ENCODE results near the gene PRDM16.

PRDM16 gene

GRCh38 chr1:3290438-3290837, 221.4 kb downstream of the PRDM16 start:
- TF ChIP-seq POU6F1 (CRISPR knock-in tag; IDR thresholded peaks at IDR 0.05; ENCODE audit: borderline replicate concordance, low read depth) (no peak), TCF4 (CRISPR knock-in tag; IDR thresholded peaks at IDR 0.05; ENCODE audit: borderline replicate concordance) (no peak), ESRRG (CRISPR knock-in tag; IDR thresholded peaks at IDR 0.05) (no peak), ARNTL (CRISPR knock-in tag; IDR thresholded peaks at IDR 0.05; ENCODE audit: borderline replicate concordance, low read depth) (no peak), CREB5 (CRISPR knock-in tag; IDR thresholded peaks at IDR 0.05; ENCODE audit: low read depth) (no peak), GLIS3 (CRISPR knock-in tag; IDR thresholded peaks at IDR 0.05) (no peak), ZNF70 (CRISPR knock-in tag; IDR thresholded peaks at IDR 0.05) (no peak), SNAI2 (CRISPR knock-in tag; IDR thresholded peaks at IDR 0.05) (no peak), ZFP3 (CRISPR knock-in tag; IDR thresholded peaks at IDR 0.05) (no peak), CSDC2 (CRISPR knock-in tag; IDR thresholded peaks at IDR 0.05) (no peak), CSRNP3 (CRISPR knock-in tag; IDR thresholded peaks at IDR 0.05) (no peak), ZFP30 (CRISPR knock-in tag; IDR thresholded peaks at IDR 0.05) (no peak), TSHZ2 (CRISPR knock-in tag; IDR thresholded peaks at IDR 0.05) (no peak)
- no peak for ATAC-seq

DNA sequence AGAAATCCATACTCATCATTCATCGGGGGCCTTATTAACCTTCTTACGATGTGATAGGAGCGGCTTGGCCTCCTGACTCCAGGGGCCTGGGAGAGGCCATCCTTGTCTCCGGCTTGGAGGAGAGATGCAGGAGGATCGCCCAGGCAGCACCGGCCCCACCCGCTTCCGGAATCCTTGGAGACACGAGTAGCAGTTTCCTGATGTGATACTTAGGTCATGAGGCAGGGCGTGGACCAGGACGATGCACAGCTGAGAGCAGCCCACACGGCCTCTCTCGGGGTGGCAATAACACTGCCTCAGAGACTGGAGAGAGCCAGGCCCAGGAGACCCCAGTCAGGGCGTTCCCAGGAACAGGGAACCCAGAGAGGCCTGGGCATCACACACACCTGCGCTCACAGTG, 221.9 kb downstream of the PRDM16 start:
- TF ChIP-seq SNAI2 (CRISPR knock-in tag; IDR thresholded peaks at IDR 0.05) (no peak), ZNF565 (CRISPR knock-in tag; conservative IDR thresholded peaks at IDR 0.05; ENCODE audit: low read depth) (no peak), POU6F1 (CRISPR knock-in tag; IDR thresholded peaks at IDR 0.05; ENCODE audit: borderline replicate concordance, low read depth) (no peak), ZNF70 (CRISPR knock-in tag; IDR thresholded peaks at IDR 0.05) (no peak), CSRNP3 (CRISPR knock-in tag; IDR thresholded peaks at IDR 0.05) (no peak)
- no peak for ATAC-seq

DNA sequence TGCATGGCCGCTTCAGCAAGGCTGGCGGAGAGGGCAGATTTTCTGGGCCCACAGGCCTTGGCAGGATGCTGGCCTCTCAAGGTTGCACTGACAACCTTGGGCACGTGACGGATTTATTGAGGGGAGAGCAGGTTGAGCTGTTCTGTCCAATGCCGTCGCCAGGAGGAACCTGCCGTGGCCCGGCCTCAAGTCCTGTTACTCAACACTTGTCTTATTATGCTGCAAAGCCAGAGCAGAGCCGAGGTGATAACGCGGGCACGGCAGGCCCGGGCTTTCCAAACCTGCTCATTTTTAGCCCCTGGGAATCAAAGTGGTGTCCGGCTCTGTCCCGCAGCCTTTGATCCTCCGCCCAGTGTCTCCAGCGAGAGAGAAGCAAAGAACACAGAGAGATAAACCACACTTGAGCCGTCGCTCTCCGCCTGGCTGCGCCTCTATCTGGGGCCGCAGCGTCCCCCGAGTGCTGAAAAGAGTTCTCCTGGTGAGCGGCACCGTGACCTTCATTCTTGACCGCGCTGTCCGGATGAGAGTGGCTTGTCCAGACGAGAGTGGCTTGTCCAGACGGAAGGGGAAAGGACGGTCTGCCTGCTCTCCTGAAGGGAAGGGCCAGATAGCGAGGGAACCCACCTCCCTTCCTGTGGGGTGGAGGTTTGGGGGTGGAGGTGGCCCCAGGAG, 223.2 kb downstream of the PRDM16 start:
- no peak for ATAC-seq
- TF ChIP-seq ZFP30 (CRISPR knock-in tag; IDR thresholded peaks at IDR 0.05) = no peak
- TF ChIP-seq OSR1 (CRISPR knock-in tag; IDR thresholded peaks at IDR 0.05) = no peak
- TF ChIP-seq ZC3H10 (CRISPR knock-in tag; IDR thresholded peaks at IDR 0.05) = no peak
- TF ChIP-seq CSDC2 (CRISPR knock-in tag; IDR thresholded peaks at IDR 0.05) = no peak
- TF ChIP-seq ZNF8 (CRISPR knock-in tag; IDR thresholded peaks at IDR 0.05) = no peak
- no peak for TF ChIP-seq GLIS3 (CRISPR knock-in tag; IDR thresholded peaks at IDR 0.05)
- no peak for TF ChIP-seq ARNTL (CRISPR knock-in tag; IDR thresholded peaks at IDR 0.05; ENCODE audit: borderline replicate concordance, low read depth)
- TF ChIP-seq PPARA (CRISPR knock-in tag; IDR thresholded peaks at IDR 0.05; ENCODE audit: borderline replicate concordance) = no peak
- TF ChIP-seq, protein P1, sequence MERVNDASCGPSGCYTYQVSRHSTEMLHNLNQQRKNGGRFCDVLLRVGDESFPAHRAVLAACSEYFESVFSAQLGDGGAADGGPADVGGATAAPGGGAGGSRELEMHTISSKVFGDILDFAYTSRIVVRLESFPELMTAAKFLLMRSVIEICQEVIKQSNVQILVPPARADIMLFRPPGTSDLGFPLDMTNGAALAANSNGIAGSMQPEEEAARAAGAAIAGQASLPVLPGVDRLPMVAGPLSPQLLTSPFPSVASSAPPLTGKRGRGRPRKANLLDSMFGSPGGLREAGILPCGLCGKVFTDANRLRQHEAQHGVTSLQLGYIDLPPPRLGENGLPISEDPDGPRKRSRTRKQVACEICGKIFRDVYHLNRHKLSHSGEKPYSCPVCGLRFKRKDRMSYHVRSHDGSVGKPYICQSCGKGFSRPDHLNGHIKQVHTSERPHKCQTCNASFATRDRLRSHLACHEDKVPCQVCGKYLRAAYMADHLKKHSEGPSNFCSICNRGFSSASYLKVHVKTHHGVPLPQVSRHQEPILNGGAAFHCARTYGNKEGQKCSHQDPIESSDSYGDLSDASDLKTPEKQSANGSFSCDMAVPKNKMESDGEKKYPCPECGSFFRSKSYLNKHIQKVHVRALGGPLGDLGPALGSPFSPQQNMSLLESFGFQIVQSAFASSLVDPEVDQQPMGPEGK (CRISPR knock-in tag; IDR thresholded peaks at IDR 0.05; ENCODE audit: borderline replicate concordance) = no peak
